H9 (cell line): ENCODE measurements around the gene FKBP4. TPM values are rescaled to one million over a fixed set of nuclear protein-coding genes. Genes with fewer than 3 reads are reported as not detected.

Source experiments
- DNase-seq: peaks from one replicate; pipeline ENCODE4 v3.0.0-alpha.2; 2017
- H2AFZ ChIP-seq: one replicate; pipeline ENCODE4 v1.6.1; 2013; ENCODE audit warnings: mild to moderate bottlenecking, low read length, control low read depth, moderate library complexity
- H2AK5ac ChIP-seq: 2 replicates; pipeline ENCODE4 v1.6.1; 2013; ENCODE audit warnings: low read length, control low read depth, mixed read lengths; ENCODE audit not compliant: insufficient read length
- H2BK120ac ChIP-seq: one replicate; pipeline ENCODE4 v1.6.1; 2013; ENCODE audit warnings: low read depth, mild to moderate bottlenecking, low read length, control low read depth, inconsistent platforms; ENCODE audit not compliant: poor library complexity, severe bottlenecking
- H2BK12ac ChIP-seq: 2 replicates; pipeline ENCODE4 v1.6.1; 2013; ENCODE audit warnings: low read length, control low read depth, mixed read lengths, low read depth; ENCODE audit not compliant: insufficient read length
- H2BK15ac ChIP-seq: 2 replicates; pipeline ENCODE4 v1.6.1; 2013; ENCODE audit warnings: low read depth, low read length, control low read depth
- H2BK20ac ChIP-seq: one replicate; pipeline ENCODE4 v1.6.1; 2013; ENCODE audit warnings: low read depth, mild to moderate bottlenecking, low read length, control low read depth, inconsistent platforms; ENCODE audit not compliant: poor library complexity, severe bottlenecking
- H2BK5ac ChIP-seq: 2 replicates; pipeline ENCODE4 v1.6.1; 2013; ENCODE audit warnings: low read length, control low read depth, mixed read lengths; ENCODE audit not compliant: insufficient read length
- H3K14ac ChIP-seq: 2 replicates; pipeline ENCODE4 v1.6.1; 2013; ENCODE audit warnings: low read length, control low read depth; ENCODE audit not compliant: insufficient read depth
- H3K18ac ChIP-seq: 2 replicates; pipeline ENCODE4 v1.6.1; 2013; ENCODE audit warnings: low read depth, mild to moderate bottlenecking, mixed read lengths, low read length, control low read depth; ENCODE audit not compliant: insufficient read length
- H3K23ac ChIP-seq: 2 replicates; pipeline ENCODE4 v1.6.1; 2013; ENCODE audit warnings: low read length, control low read depth, mixed read lengths, low read depth; ENCODE audit not compliant: insufficient read length
- H3K23me2 ChIP-seq: 2 replicates; pipeline ENCODE4 v1.6.1; 2013; ENCODE audit warnings: low read depth, mild to moderate bottlenecking, mixed read lengths, low read length, control low read depth; ENCODE audit not compliant: insufficient read length, poor library complexity, severe bottlenecking
- H3K27ac ChIP-seq: 2 replicates; pipeline ENCODE4 v1.5.1; 2013; ENCODE audit warnings: low read length, control low read depth, mixed read lengths, low read depth; ENCODE audit not compliant: insufficient read length
- H3K27me3 ChIP-seq: 2 replicates; pipeline ENCODE4 v1.6.1; 2013; ENCODE audit warnings: low read length, control low read depth, inconsistent platforms; ENCODE audit not compliant: insufficient read depth
- H3K4ac ChIP-seq: 2 replicates; pipeline ENCODE4 v1.6.1; 2013; ENCODE audit warnings: low read depth, mild to moderate bottlenecking, control low read depth, inconsistent platforms, low read length, moderate library complexity
- H3K4me1 ChIP-seq: 2 replicates; pipeline ENCODE4 v1.6.1; 2013; ENCODE audit warnings: low read length, control low read depth, inconsistent platforms; ENCODE audit not compliant: insufficient read depth
- H3K4me2 ChIP-seq: 2 replicates; pipeline ENCODE4 v1.6.1; 2013; ENCODE audit warnings: low read length, control low read depth, mixed read lengths; ENCODE audit not compliant: insufficient read length, insufficient read depth
- H3K56ac ChIP-seq: 2 replicates; pipeline ENCODE4 v1.6.1; 2013; ENCODE audit warnings: low read depth, mild to moderate bottlenecking, mixed read lengths, low read length, control low read depth; ENCODE audit not compliant: insufficient read length
- H3K79me1 ChIP-seq: 2 replicates; pipeline ENCODE4 v1.6.1; 2013; ENCODE audit warnings: low read depth, mild to moderate bottlenecking, moderate library complexity, low read length, control low read depth, inconsistent platforms; ENCODE audit not compliant: insufficient read depth, poor library complexity, severe bottlenecking
- H3K79me2 ChIP-seq: 2 replicates; pipeline ENCODE4 v1.6.1; 2013; ENCODE audit warnings: low read length, control low read depth, inconsistent platforms; ENCODE audit not compliant: insufficient read depth
- H3K9ac ChIP-seq: 2 replicates; pipeline ENCODE4 v1.6.1; 2013; ENCODE audit warnings: low read length, control low read depth, mixed read lengths; ENCODE audit not compliant: insufficient read length; ENCODE audit errors: extremely low read depth
- H3K9me3 ChIP-seq: one replicate; pipeline ENCODE4 v1.6.1; 2013; ENCODE audit warnings: low read depth, low read length, inconsistent platforms; ENCODE audit not compliant: control insufficient read depth
- H3T11ph ChIP-seq: one replicate; pipeline ENCODE4 v1.6.1; 2013; ENCODE audit warnings: mild to moderate bottlenecking, low read length, control low read depth, inconsistent platforms
- H4K20me1 ChIP-seq: one replicate; pipeline ENCODE4 v1.6.1; 2013; ENCODE audit not compliant: control insufficient read depth, insufficient read length, insufficient read depth
- H4K5ac ChIP-seq: 2 replicates; pipeline ENCODE4 v1.6.1; 2013; ENCODE audit warnings: low read depth, mild to moderate bottlenecking, mixed read lengths, low read length, control low read depth; ENCODE audit not compliant: insufficient read length
- H4K8ac ChIP-seq: replicated peaks from 2 replicates; pipeline ENCODE4 v1.6.1; 2013; ENCODE audit warnings: low read length, control low read depth, mixed read lengths, low read depth; ENCODE audit not compliant: insufficient read length
- H4K91ac ChIP-seq: 2 replicates; pipeline ENCODE4 v1.6.1; 2013; ENCODE audit warnings: low read depth, mild to moderate bottlenecking, moderate library complexity, mixed read lengths, low read length, control low read depth; ENCODE audit not compliant: insufficient read length
- H3K27ac Mint-ChIP-seq, 3 experiments: 2 replicates in 2 of 3; 3 replicates in 1 of 3; pipeline ENCODE4 v1.8.0; 2020 to 2021; ENCODE audit warnings: mixed read lengths in 3 of 3, mild to moderate bottlenecking in 1 of 3, moderate library complexity in 1 of 3
- H3K27me3 Mint-ChIP-seq: 2 replicates; pipeline ENCODE4 v1.8.0; 2021; ENCODE audit warnings: low read depth, mild to moderate bottlenecking, moderate library complexity, mixed read lengths
- H3K36me3 Mint-ChIP-seq, 3 experiments: 2 replicates in 2 of 3; 3 replicates in 1 of 3; pipeline ENCODE4 v1.8.0; 2020 to 2021; ENCODE audit warnings: low read depth in 3 of 3, mixed read lengths in 3 of 3; ENCODE audit not compliant: insufficient read depth in 1 of 3
- H3K4me1 Mint-ChIP-seq, 2 experiments: 2 replicates each; pipeline ENCODE4 v1.8.0; 2020; ENCODE audit warnings: mixed read lengths in 2 of 2
- H3K4me3 Mint-ChIP-seq, 2 experiments: 2 replicates in 1 of 2; 3 replicates in 1 of 2; pipeline ENCODE4 v1.8.0; 2020 to 2021; ENCODE audit warnings: mild to moderate bottlenecking in 2 of 2, mixed read lengths in 2 of 2, moderate library complexity in 1 of 2
- H3K9me3 Mint-ChIP-seq, 2 experiments: 2 replicates in 1 of 2; 3 replicates in 1 of 2; pipeline ENCODE4 v1.8.0; 2020; ENCODE audit warnings: mild to moderate bottlenecking in 2 of 2, mixed read lengths in 2 of 2, moderate library complexity in 1 of 2
- CTCF ChIP-seq: fragments of 200-600 bp; sonication (generic); conservative IDR thresholded peaks from 3 replicates; pipeline ENCODE4 v1.8.0; 2021; ENCODE audit warnings: antibody characterized with exemption, mild to moderate bottlenecking
- WGBS: extraction: QIAGEN DNeasy Blood & Tissue Kit; methylation state at CpG from one replicate; pipeline ENCODE4 v1.1.7; 2013; ENCODE audit warnings: missing lambda C conversion rate, low lambda C conversion rate, mixed read lengths; ENCODE audit not compliant: insufficient read length; ENCODE audit errors: extremely low coverage; 5-methylcytosine and 5-hydroxymethylcytosine counted together
- total RNA-seq: library from RNA; stranded (reverse); gene quantifications from 2 replicates; pipeline ENCODE4 v1.2.1, GENCODE V29; 2021

Gene FKBP4
- total RNA-seq, 1 experiment from 2014 or later = 221 TPM

GRCh38 chr12:2823483-2823882 is 28.7 kb downstream of the FKBP4 start:
- H4K91ac ChIP-seq = no peak overlapping the region
- no peaks in the 10 kb centered on the region for H4K20me1 ChIP-seq
- no peak overlapping the region for H2AFZ ChIP-seq
- H3K14ac ChIP-seq = no peak overlapping the region
- no peak overlapping the region for H2AK5ac ChIP-seq
- H2BK12ac ChIP-seq = no peak overlapping the region
- H3K56ac ChIP-seq = no peak overlapping the region
- H2BK15ac ChIP-seq = no peak overlapping the region
- H3K23ac ChIP-seq = no peak overlapping the region
- no peak overlapping the region for H3K9ac ChIP-seq
- no peak overlapping the region for H2BK5ac ChIP-seq
- no peaks in the 10 kb centered on the region for H3K79me2 ChIP-seq
- Mint-ChIP-seq H3K27me3 (no peaks in the 10 kb centered on the region), H3K36me3 (peaks cover 35 to 84% (median 76%) of the 10 kb centered on the region in 3 experiments), H3K9me3 (no peaks in the 10 kb centered on the region; a peak in 1 of 5 replicates), H3K4me3 (no peak overlapping the region), H3K27ac (peak overlapping the region in 1 of 3 experiments; percentile 60; a peak in 3 of 7 replicates), H3K4me1 (peaks cover 50 to 53% of the 10 kb centered on the region in 2 experiments)
- no peak overlapping the region for H4K8ac ChIP-seq
- no peak overlapping the region for H2BK120ac ChIP-seq
- no peaks in the 10 kb centered on the region for H3K27me3 ChIP-seq
- no peak overlapping the region for H2BK20ac ChIP-seq
- no peak overlapping the region for H3T11ph ChIP-seq
- peaks cover 3% of the 10 kb centered on the region; the same call in 1 of the 2 replicates for H3K4me1 ChIP-seq
- no peak overlapping the region for H3K4ac ChIP-seq
- H3K18ac ChIP-seq = no peak overlapping the region
- no peaks in the 10 kb centered on the region for H3K9me3 ChIP-seq
- H3K79me1 ChIP-seq = no peaks in the 10 kb centered on the region
- no peak overlapping the region for H3K27ac ChIP-seq
- no peak overlapping the region for H4K5ac ChIP-seq
- no CpG with 5 or more reads among the region's 7 CpGs for WGBS
- no peak for DNase-seq
- no peak for TF ChIP-seq CTCF
- no peaks in the 10 kb centered on the region for H3K23me2 ChIP-seq
- no peak overlapping the region for H3K4me2 ChIP-seq
